GM18861 (cell line): Measurements from ENCODE around the gene COL6A1.

Experiments used
- ATAC-seq: cut with Tn5 transposase; IDR thresholded peaks from one replicate; pipeline ENCODE4 v1.9.1; 2021; ENCODE audit not compliant: unreplicated experiment

The COL6A1 gene

GRCh38 chr21:45981151-45982091, at the start of gene COL6A1:
COL6A1 (plus strand) TSS chr21:45981770; CDS start chr21:45981851, 81 bp downstream.
- no peak for ATAC-seq

GRCh38 chr21:45932922-45933502, 48.6 kb upstream of the COL6A1 start:
- no peak for ATAC-seq

- ATAC-seq: no peak
These were observed 47.5 kb upstream of the COL6A1 start for GRCh38 chr21:45934085-45934484.

- no peak for ATAC-seq
These were observed 47.0 kb upstream of the COL6A1 start for GRCh38 chr21:45934554-45934953.

GRCh38 chr21:45935628-45936027, 45.9 kb upstream of the COL6A1 start:
- no peak for ATAC-seq

GRCh38 chr21:45937721-45938452, 43.7 kb upstream of the COL6A1 start:
- ATAC-seq: no peak

GRCh38 chr21:45938453-45938755, 43.2 kb upstream of the COL6A1 start:
- ATAC-seq: no peak

- ATAC-seq: no peak
These were observed 42.6 kb upstream of the COL6A1 start for GRCh38 chr21:45938811-45939520.

GRCh38 chr21:45939521-45940045, 42.0 kb upstream of the COL6A1 start:
- no peak for ATAC-seq

GRCh38 chr21:45940091-45940490, 41.5 kb upstream of the COL6A1 start:
- no peak for ATAC-seq

GRCh38 chr21:45940621-45941337, 40.8 kb upstream of the COL6A1 start:
- ATAC-seq: no peak

- ATAC-seq: no peak
These were observed 40.2 kb upstream of the COL6A1 start for GRCh38 chr21:45941338-45941710.

GRCh38 chr21:45941717-45942546, 39.6 kb upstream of the COL6A1 start:
- no peak for ATAC-seq

GRCh38 chr21:45942755-45943629, 38.6 kb upstream of the COL6A1 start:
- ATAC-seq: no peak

GRCh38 chr21:45943630-45944540, 37.7 kb upstream of the COL6A1 start:
- ATAC-seq: no peak

GRCh38 chr21:45944601-45945000, 37.0 kb upstream of the COL6A1 start:
- no peak for ATAC-seq

- no peak for ATAC-seq
These were observed 36.3 kb upstream of the COL6A1 start for GRCh38 chr21:45945066-45945867.
